GM23338 (cell line): Measurements from ENCODE around the gene CD302. TPM values are rescaled to one million over a fixed set of nuclear protein-coding genes. Genes with fewer than 3 reads are reported as not detected.

Source experiments
- ATAC-seq: fragments of 200-7000 bp; cut with Tn5 transposase; 3 replicates; pipeline ENCODE4 v1.9.1; 2020
- DNase-seq: peaks from one replicate; pipeline ENCODE4 v3.0.0-alpha.2; 2015; ENCODE audit warnings: low spot score
- H2AFZ ChIP-seq: fragments of 200-600 bp; sonication (generic); 2 replicates; pipeline ENCODE4 v1.8.0; 2016; ENCODE audit warnings: antibody characterized with exemption, mild to moderate bottlenecking, moderate library complexity
- H3F3A ChIP-seq: fragments of 200-600 bp; sonication (generic); replicated peaks from 2 replicates; pipeline ENCODE4 v1.8.0; 2017; ENCODE audit warnings: antibody characterized with exemption, mixed run types, low read depth
- H3K27ac ChIP-seq: fragments of 200-600 bp; sonication (generic); 2 replicates; pipeline ENCODE4 v1.6.1; 2016; ENCODE audit warnings: low read depth
- H3K27me3 ChIP-seq: fragments of 200-600 bp; sonication (generic); 2 replicates; pipeline ENCODE4 v1.8.0; 2016; ENCODE audit warnings: mild to moderate bottlenecking, mixed run types, moderate library complexity; ENCODE audit not compliant: insufficient read depth
- H3K36me3 ChIP-seq: fragments of 200-600 bp; sonication (generic); 2 replicates; pipeline ENCODE4 v1.8.0; 2016; ENCODE audit warnings: mild to moderate bottlenecking; ENCODE audit not compliant: insufficient read depth
- H3K4me1 ChIP-seq: fragments of 200-600 bp; sonication (generic); 2 replicates; pipeline ENCODE4 v1.8.0; 2016; ENCODE audit warnings: mild to moderate bottlenecking, moderate library complexity; ENCODE audit not compliant: insufficient read depth
- H3K4me2 ChIP-seq: fragments of 200-600 bp; sonication (generic); 2 replicates; pipeline ENCODE4 v1.7.1; 2017; ENCODE audit warnings: mixed run types
- H3K4me3 ChIP-seq: fragments of 200-600 bp; sonication (generic); 2 replicates; pipeline ENCODE4 v1.6.1; 2016; ENCODE audit warnings: mixed run types
- H3K79me2 ChIP-seq: fragments of 200-600 bp; sonication (generic); replicated peaks from 2 replicates; pipeline ENCODE4 v1.8.0; 2017; ENCODE audit warnings: mild to moderate bottlenecking; ENCODE audit not compliant: insufficient read depth
- H3K9me2 ChIP-seq: fragments of 200-600 bp; sonication (generic); 2 replicates; pipeline ENCODE4 v1.8.0; 2017; ENCODE audit not compliant: insufficient read depth
- H4K20me1 ChIP-seq: fragments of 200-600 bp; sonication (generic); replicated peaks from 2 replicates; pipeline ENCODE4 v1.8.0; 2017; ENCODE audit warnings: mild to moderate bottlenecking; ENCODE audit not compliant: insufficient read depth
- H3K27ac Mint-ChIP-seq: 2 replicates; pipeline ENCODE4 v1.8.0; 2020; ENCODE audit warnings: inconsistent platforms, mild to moderate bottlenecking, moderate library complexity, mixed read lengths
- H3K27me3 Mint-ChIP-seq: 3 replicates; pipeline ENCODE4 v1.8.0; 2022; ENCODE audit warnings: low read depth, mild to moderate bottlenecking, moderate library complexity, mixed read lengths, inconsistent platforms; ENCODE audit not compliant: insufficient read depth, poor library complexity
- H3K36me3 Mint-ChIP-seq: 3 replicates; pipeline ENCODE4 v1.8.0; 2021; ENCODE audit warnings: low read depth, mild to moderate bottlenecking, inconsistent platforms, moderate library complexity, mixed read lengths
- H3K4me1 Mint-ChIP-seq: 3 replicates; pipeline ENCODE4 v1.8.0; 2020; ENCODE audit warnings: mild to moderate bottlenecking, inconsistent platforms, mixed read lengths
- H3K4me3 Mint-ChIP-seq: 3 replicates; pipeline ENCODE4 v1.8.0; 2021; ENCODE audit warnings: moderate library complexity, mild to moderate bottlenecking, inconsistent platforms, mixed read lengths
- H3K9me3 Mint-ChIP-seq: 3 replicates; pipeline ENCODE4 v1.8.0; 2020; ENCODE audit warnings: moderate library complexity, mild to moderate bottlenecking, inconsistent platforms, mixed read lengths
- CREB1 ChIP-seq: fragments of 250-450 bp; sonication (Bioruptor Pico); IDR thresholded peaks from 2 replicates; pipeline ENCODE4 v1.5.0; 2020; ENCODE audit warnings: low read depth, mild to moderate bottlenecking, moderate library complexity
- EZH2 ChIP-seq: fragments of 200-600 bp; sonication (generic); IDR thresholded peaks from one replicate; pipeline ENCODE4 v1.8.0; 2017; ENCODE audit warnings: antibody characterized with exemption, mild to moderate bottlenecking, low read depth; ENCODE audit not compliant: unreplicated experiment
- EZH2phosphoT487 ChIP-seq: fragments of 200-600 bp; sonication (generic); IDR thresholded peaks from one replicate; pipeline ENCODE4 v1.8.1; 2018; ENCODE audit warnings: antibody characterized with exemption; ENCODE audit not compliant: unreplicated experiment
- NANOG ChIP-seq: IDR thresholded peaks from 2 replicates; pipeline ENCODE4 v1.6.1; 2016; ENCODE audit warnings: antibody characterized with exemption, borderline replicate concordance
- POLR2AphosphoS5 ChIP-seq: IDR thresholded peaks from 2 replicates; pipeline ENCODE4 v1.6.1; 2016; ENCODE audit warnings: antibody characterized with exemption, low read depth
- STAT1 ChIP-seq: IDR thresholded peaks from one replicate; pipeline ENCODE4 v1.6.1; 2016; ENCODE audit warnings: antibody characterized with exemption; ENCODE audit not compliant: unreplicated experiment
- ZNF331 ChIP-seq: fragments of 250-450 bp; sonication (Bioruptor Pico); IDR thresholded peaks from 2 replicates; pipeline ENCODE4 v1.5.0; 2020; ENCODE audit warnings: low read depth, mild to moderate bottlenecking, moderate library complexity
- polyA plus RNA-seq: library from polyadenylated mRNA; unstranded; fragments of >200 nt; fragmentation: Nextera tagmentation; extraction: Ambion mirVana; gene quantifications from 2 replicates; pipeline ENCODE4 v1.2.1, GENCODE V29; 2016
- total RNA-seq: library from RNA; depleted of rRNA; stranded (reverse); fragments of >200 nt; shearing (Covaris generic); gene quantifications from 2 replicates; pipeline ENCODE4 v1.2.3, GENCODE V29; 2014
- TF ChIP-seq, protein P1 (sequence below): fragments of 250-450 bp; sonication (Bioruptor Pico); IDR thresholded peaks from 2 replicates; pipeline ENCODE4 v1.5.0; 2020; ENCODE audit warnings: mild to moderate bottlenecking, moderate library complexity

The CD302 gene
- total and polyA plus RNA-seq, 2 experiments from 2014 or later = 1.6 to 1.9 TPM

DNA sequence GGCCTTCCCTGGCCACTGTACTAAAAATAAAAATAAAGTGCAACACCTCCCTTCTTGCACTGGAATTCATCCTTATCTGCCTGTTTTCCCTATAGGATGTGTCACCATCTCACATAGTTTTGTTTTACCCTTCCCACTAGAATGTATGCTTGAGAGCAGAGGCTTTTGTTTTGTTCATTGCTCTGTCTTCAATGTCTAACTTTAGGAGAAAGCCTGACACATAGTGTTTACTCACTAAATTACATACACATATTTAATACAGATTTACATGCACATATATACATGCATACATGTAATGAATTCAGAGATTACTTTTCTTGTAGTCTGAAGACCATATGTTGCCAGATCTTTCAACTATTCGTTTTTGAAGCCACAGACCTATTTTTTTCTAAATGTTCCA lies 23.0 kb downstream of the CD302 start (continued):
- TF ChIP-seq, protein P1, sequence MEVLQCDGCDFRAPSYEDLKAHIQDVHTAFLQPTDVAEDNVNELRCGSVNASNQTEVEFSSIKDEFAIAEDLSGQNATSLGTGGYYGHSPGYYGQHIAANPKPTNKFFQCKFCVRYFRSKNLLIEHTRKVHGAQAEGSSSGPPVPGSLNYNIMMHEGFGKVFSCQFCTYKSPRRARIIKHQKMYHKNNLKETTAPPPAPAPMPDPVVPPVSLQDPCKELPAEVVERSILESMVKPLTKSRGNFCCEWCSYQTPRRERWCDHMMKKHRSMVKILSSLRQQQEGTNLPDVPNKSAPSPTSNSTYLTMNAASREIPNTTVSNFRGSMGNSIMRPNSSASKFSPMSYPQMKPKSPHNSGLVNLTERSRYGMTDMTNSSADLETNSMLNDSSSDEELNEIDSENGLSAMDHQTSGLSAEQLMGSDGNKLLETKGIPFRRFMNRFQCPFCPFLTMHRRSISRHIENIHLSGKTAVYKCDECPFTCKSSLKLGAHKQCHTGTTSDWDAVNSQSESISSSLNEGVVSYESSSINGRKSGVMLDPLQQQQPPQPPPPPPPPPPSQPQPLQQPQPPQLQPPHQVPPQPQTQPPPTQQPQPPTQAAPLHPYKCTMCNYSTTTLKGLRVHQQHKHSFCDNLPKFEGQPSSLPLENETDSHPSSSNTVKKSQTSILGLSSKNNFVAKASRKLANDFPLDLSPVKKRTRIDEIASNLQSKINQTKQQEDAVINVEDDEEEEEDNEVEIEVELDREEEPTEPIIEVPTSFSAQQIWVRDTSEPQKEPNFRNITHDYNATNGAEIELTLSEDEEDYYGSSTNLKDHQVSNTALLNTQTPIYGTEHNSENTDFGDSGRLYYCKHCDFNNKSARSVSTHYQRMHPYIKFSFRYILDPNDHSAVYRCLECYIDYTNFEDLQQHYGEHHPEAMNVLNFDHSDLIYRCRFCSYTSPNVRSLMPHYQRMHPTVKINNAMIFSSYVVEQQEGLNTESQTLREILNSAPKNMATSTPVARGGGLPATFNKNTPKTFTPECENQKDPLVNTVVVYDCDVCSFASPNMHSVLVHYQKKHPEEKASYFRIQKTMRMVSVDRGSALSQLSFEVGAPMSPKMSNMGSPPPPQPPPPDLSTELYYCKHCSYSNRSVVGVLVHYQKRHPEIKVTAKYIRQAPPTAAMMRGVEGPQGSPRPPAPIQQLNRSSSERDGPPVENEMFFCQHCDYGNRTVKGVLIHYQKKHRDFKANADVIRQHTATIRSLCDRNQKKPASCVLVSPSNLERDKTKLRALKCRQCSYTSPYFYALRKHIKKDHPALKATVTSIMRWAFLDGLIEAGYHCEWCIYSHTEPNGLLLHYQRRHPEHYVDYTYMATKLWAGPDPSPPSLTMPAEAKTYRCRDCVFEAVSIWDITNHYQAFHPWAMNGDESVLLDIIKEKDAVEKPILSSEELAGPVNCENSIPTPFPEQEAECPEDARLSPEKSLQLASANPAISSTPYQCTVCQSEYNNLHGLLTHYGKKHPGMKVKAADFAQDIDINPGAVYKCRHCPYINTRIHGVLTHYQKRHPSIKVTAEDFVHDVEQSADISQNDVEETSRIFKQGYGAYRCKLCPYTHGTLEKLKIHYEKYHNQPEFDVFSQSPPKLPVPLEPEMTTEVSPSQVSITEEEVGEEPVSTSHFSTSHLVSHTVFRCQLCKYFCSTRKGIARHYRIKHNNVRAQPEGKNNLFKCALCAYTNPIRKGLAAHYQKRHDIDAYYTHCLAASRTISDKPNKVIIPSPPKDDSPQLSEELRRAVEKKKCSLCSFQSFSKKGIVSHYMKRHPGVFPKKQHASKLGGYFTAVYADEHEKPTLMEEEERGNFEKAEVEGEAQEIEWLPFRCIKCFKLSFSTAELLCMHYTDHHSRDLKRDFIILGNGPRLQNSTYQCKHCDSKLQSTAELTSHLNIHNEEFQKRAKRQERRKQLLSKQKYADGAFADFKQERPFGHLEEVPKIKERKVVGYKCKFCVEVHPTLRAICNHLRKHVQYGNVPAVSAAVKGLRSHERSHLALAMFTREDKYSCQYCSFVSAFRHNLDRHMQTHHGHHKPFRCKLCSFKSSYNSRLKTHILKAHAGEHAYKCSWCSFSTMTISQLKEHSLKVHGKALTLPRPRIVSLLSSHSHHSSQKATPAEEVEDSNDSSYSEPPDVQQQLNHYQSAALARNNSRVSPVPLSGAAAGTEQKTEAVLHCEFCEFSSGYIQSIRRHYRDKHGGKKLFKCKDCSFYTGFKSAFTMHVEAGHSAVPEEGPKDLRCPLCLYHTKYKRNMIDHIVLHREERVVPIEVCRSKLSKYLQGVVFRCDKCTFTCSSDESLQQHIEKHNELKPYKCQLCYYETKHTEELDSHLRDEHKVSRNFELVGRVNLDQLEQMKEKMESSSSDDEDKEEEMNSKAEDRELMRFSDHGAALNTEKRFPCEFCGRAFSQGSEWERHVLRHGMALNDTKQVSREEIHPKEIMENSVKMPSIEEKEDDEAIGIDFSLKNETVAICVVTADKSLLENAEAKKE (CRISPR knock-in tag) = no peak
- TF ChIP-seq STAT1 (no peak), EZH2 (no peak), CREB1 (CRISPR knock-in tag) (no peak)

DNA sequence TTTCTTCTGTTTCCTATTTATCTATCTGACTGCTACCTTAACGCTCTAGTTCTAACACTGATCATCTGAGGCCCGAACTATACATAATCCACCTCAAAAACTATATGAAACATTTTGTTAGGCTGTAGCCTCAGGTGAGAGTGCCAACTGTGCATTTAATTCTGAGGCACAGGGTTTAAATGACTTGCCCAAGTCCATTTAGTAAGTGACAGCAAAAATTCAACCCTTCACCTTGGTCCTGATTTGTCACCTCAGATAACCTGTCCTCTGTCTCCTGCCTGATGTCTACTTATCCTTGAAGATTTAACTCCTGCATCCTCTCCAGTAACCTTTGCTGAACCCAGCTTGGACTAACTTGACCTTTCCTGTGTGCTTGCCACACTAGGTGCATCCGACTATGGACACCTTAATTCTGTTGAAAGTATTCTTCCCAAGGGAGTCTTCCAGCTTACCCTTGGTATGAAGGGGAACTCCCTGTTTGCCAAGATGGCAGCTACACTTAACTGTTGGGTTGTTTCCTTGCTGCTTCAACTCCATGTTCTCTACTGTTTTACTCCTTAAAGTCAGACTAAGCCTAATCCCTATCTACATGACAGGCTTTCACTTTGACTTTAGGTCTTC lies 23.5 kb downstream of the CD302 start:
- Histone ChIP-seq H3F3A (0 out of 2 replicates have a peak, but pooled peaks cover 3% of the 10 kb centered on the region), H3K36me3 (no peaks in the 10 kb centered on the region), H3K27ac (0 out of 2 replicates have a peak overlapping the region, but pooled peaks have one; percentile 47), H3K4me3 (no peak overlapping the region), H3K4me1 (no peaks in the 10 kb centered on the region), H3K79me2 (no peaks in the 10 kb centered on the region), H4K20me1 (no peaks in the 10 kb centered on the region), H3K4me2 (no peak overlapping the region), H2AFZ (no peak overlapping the region), H3K9me2 (no peaks in the 10 kb centered on the region), H3K27me3 (no peaks in the 10 kb centered on the region)
- no peak overlapping the region for H3K4me3 Mint-ChIP-seq
- peaks cover 3% of the 10 kb centered on the region for H3K27me3 Mint-ChIP-seq
- no peaks in the 10 kb centered on the region for H3K9me3 Mint-ChIP-seq
- peaks cover 13% of the 10 kb centered on the region for H3K4me1 Mint-ChIP-seq
- DNase-seq = no peak
- peak overlapping the region; percentile 70; the same call in 1 of the 2 replicates for H3K27ac Mint-ChIP-seq
- H3K36me3 Mint-ChIP-seq = no peaks in the 10 kb centered on the region
- ATAC-seq = peak; percentile 34
- TF ChIP-seq EZH2phosphoT487 (no peak), POLR2AphosphoS5 (no peak), NANOG (no peak), ZNF331 (CRISPR knock-in tag) (no peak)
- TF ChIP-seq, protein P1 (CRISPR knock-in tag) = no peak
